Caki2 (cell line): ENCODE data around the gene PFN1. TPM values are rescaled to one million over a fixed set of nuclear protein-coding genes. Genes with fewer than 3 reads are reported as not detected.
"Not testable (repeated sequence)": the region's sequence is repeated elsewhere in the genome, so short reads cannot be mapped to it uniquely, and the experiment has no call there.

ENCODE experiments used
- DNase-seq: peaks from one replicate; pipeline ENCODE4 v3.0.0-alpha.2; 2015; ENCODE audit warnings: low read depth
- in situ Hi-C: cut with HindIII; loops from 2 replicates; pipeline ENCODE4 v1.10.0; 2016; ENCODE audit warnings: low sequenced_read_pairs, low pct_unique_long_range_greater_than_20kb, mixed read lengths
- total RNA-seq: library from RNA; depleted of rRNA; stranded (reverse); fragments of >200 nt; shearing (Covaris generic); gene quantifications from 2 replicates; pipeline ENCODE4 v1.2.3, GENCODE V29; 2014; ENCODE audit warnings: low replicate concordance

PFN1 gene
- total RNA-seq, 1 experiment from 2014 or later = 258 TPM

GRCh38 chr17:4936436-4936835, 11.9 kb downstream of the PFN1 start:
- in situ Hi-C loops = no loop called here
- no peak for DNase-seq

GRCh38 chr17:4935650-4936049, 12.7 kb downstream of the PFN1 start:
- no peak for DNase-seq
- in situ Hi-C loops = no loop called here

GRCh38 chr17:4934173-4934979, 14.0 kb downstream of the PFN1 start:
- DNase-seq = peak; percentile 48
- in situ Hi-C loops = no loop called here

GRCh38 chr17:4933646-4934045, 14.7 kb downstream of the PFN1 start:
- in situ Hi-C loops = no loop called here
- DNase-seq = no peak

GRCh38 chr17:4932756-4933155, 15.6 kb downstream of the PFN1 start:
- DNase-seq = no peak
- in situ Hi-C loops = no loop called here

- in situ Hi-C loops = no loop called here
- no peak for DNase-seq
Observed at GRCh38 chr17:4931963-4932362, 16.4 kb downstream of the PFN1 start, which contains the start of gene GP1BA. Gene GP1BA (plus strand): TSS chr17:4932277. CDS start chr17:4932605, 328 bp downstream.

GRCh38 chr17:4928881-4929280, 19.4 kb downstream of the PFN1 start:
- in situ Hi-C loops = no loop called here
- no peak for DNase-seq

- DNase-seq, in situ Hi-C loops: not testable (repeated sequence)
Observed at GRCh38 chr17:4926577-4927335, 21.6 kb downstream of the PFN1 start.

- in situ Hi-C loops = no loop called here
Observed at GRCh38 chr17:4921320-4921719, 27.0 kb downstream of the PFN1 start.

GRCh38 chr17:4920351-4921048, 27.8 kb downstream of the PFN1 start:
- in situ Hi-C loops = no loop called here

More at GRCh38 chr17:4921320-4921719, 27.0 kb downstream of the PFN1 start:
- DNase-seq = no peak

GRCh38 chr17:4919511-4920047, 28.8 kb downstream of the PFN1 start:
- DNase-seq = no peak
- in situ Hi-C loops = no loop called here

More at GRCh38 chr17:4920351-4921048, 27.8 kb downstream of the PFN1 start:
- DNase-seq = no peak

GRCh38 chr17:4914551-4914950, 33.8 kb downstream of the PFN1 start:
- DNase-seq, in situ Hi-C loops: not testable (repeated sequence)

- in situ Hi-C loops = no loop called here
Observed at GRCh38 chr17:4913994-4914393, 34.3 kb downstream of the PFN1 start.

GRCh38 chr17:4908711-4909496, 39.4 kb downstream of the PFN1 start:
- DNase-seq = peak; percentile 90
- in situ Hi-C loops = no loop called here

More at GRCh38 chr17:4913994-4914393, 34.3 kb downstream of the PFN1 start:
- DNase-seq = no peak

- in situ Hi-C loops = no loop called here
- no peak for DNase-seq
Observed at GRCh38 chr17:4908301-4908700, 40.0 kb downstream of the PFN1 start.

- in situ Hi-C loops, DNase-seq: not testable (repeated sequence)
Observed at GRCh38 chr17:4906642-4907041, 41.7 kb downstream of the PFN1 start.

- in situ Hi-C loops = no loop called here
- DNase-seq = peak; percentile 75
Observed at GRCh38 chr17:4903051-4903818, 45.1 kb downstream of the PFN1 start, which contains the start of gene CHRNE. Gene CHRNE (minus strand): TSS chr17:4903098. CDS start chr17:4903063, 35 bp downstream.
